Fibroblast of gingiva (primary cell): Measurements from ENCODE around the gene CLK1.
A peak's percentile ranks its signal among the peaks of the same experiment; 100 is the strongest.
"Not testable (repeated sequence)": the region's sequence is repeated elsewhere in the genome, so short reads cannot be mapped to it uniquely, and the experiment has no call there.

ENCODE experiments used
- DNase-seq: peaks from one replicate; pipeline ENCODE4 v3.0.0-alpha.2; 2011; ENCODE audit warnings: low read depth

Gene CLK1

GRCh38 chr2:200864176-200865034, at the start of gene CLK1:
Gene CLK1 (minus strand): TSS chr2:200864658. CDS start chr2:200861862, 2,796 bp downstream.
- DNase-seq, result peak; percentile 94

DNA sequence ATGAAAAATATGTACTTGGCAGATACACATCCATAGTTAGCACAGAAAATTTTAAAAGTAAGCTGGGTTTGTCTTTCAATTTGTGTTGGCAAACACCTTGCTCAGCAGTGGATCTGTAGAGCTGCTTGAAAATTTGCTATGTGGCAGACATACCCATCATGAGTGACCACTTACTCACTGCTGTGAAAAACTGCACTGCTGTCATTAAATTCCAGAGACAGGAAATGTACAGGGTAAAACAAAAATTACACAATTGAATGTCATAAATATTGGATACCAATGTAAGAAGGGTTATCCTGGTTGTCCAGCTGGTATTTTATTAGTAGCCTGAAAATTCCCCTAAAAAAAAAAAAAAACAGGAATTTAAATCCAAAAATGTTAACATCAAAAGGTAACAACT, 49.2 kb upstream of the CLK1 start:
- DNase-seq, result peak; percentile 47

GRCh38 chr2:200909958-200910357, 45.5 kb upstream of the CLK1 start:
- no peak for DNase-seq

- DNase-seq, result peak; percentile 66
Measured at GRCh38 chr2:200905618-200906296, 41.3 kb upstream of the CLK1 start.

DNA sequence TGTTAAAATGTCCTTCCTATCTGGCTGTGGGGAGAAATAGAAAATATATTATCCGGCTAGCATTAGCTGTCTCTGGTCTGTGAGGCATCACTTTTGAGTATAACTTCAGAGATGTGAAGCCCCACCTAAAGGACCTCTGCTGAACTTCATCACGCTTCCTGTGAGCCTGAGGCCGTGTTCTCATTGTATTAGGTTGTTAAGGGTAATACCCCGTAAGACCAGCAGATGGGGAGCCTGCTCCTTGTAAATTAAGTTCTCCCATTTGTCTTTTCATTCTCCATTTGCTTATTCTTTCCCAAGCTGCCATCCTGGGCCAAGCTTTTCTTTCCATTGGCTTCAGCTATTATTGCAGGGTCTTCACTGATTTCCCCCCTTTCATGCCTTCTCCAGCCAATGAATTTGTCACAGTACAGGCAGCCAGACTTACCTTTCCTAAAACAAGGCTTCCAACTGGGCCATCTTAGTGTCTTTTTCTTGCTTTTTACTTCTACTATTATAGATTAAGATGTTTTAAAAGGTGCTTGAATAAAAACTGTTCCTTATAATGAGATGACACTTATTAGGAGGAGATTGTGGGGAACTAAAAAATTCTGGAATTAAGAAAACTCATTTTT, 37.1 kb upstream of the CLK1 start:
- DNase-seq, result peak; percentile 84

DNA sequence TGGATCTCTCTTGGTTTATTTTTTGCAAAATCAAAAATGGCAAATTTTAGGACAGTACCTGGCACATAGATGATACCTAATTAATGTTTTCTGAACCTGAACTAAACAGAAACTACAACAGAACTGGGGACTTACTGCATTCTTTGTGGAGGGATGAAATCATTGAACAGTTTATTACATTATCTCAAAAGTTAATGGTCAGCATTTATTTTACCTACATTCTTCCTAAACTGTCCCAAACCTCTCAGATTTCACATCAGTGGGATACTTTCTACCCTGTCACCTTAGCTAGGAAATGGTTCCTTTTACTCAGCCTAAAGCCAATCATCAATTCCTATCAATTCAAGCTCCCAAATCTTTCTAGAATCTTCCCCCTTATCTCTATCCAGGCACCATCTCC, 35.0 kb upstream of the CLK1 start:
- no peak for DNase-seq

GRCh38 chr2:200888704-200889625, 24.5 kb upstream of the CLK1 start, which contains the start of the genes NIF3L1 and PPIL3:
Gene NIF3L1 (plus strand): TSS chr2:200889371. CDS start chr2:200891944, 2,573 bp downstream.
Gene PPIL3 (minus strand): TSS chr2:200889077. CDS start chr2:200887615, 1,462 bp downstream.
- peak; percentile 96 for DNase-seq

DNA sequence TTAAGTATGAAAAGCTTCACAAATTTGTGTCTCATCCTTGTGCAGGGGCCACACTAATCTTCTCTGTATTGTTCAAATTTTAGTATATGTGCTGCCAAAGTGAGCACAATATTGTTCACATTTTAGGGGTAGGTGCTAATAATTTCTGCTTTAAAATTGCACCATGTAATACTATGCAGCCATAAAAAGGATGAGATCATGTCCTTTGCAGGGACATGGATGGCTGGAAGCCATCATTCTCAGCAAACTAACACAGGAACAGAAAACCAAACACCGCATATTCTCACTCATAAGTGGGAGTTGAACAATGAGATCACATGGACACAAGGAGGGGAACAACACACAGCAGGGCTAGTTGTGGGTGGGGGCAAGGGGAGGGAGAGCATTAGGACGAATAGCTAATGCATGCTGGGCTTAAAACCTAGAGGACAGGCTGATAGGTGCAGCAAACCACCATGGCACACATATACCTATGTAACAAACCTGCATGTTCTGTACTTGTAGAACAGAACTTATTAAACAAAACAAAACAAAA, 17.3 kb upstream of the CLK1 start:
- DNase-seq, result not testable (repeated sequence)

DNA sequence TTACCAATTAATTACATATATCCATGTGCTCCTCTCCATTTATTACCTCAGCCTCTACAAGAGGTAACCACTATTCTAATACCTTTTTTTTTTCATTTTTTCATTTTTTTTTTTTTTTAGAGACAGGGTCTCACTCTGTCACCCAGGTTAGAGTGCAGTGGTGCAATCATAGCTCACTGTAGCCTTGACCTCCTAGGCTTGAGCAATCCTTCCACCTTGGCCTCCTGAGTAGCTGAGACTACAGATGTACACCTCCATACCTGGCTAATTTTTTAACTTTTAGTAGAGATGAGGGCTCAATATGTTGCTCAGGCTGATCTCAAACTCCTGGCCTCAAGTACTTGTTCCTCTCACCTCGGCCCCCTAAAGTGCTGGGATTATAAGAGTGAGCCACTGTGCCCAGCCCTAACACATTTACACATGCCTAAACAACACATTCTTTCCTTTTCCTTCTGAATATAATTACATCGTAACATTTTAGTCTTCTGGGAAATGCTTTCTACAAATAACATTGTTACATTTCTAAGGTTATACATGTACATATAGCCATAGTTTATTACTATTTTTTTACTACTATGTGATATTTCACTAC, 13.9 kb upstream of the CLK1 start:
- no peak for DNase-seq

GRCh38 chr2:200877443-200877842, 13.0 kb upstream of the CLK1 start:
- DNase-seq, result no peak

DNA sequence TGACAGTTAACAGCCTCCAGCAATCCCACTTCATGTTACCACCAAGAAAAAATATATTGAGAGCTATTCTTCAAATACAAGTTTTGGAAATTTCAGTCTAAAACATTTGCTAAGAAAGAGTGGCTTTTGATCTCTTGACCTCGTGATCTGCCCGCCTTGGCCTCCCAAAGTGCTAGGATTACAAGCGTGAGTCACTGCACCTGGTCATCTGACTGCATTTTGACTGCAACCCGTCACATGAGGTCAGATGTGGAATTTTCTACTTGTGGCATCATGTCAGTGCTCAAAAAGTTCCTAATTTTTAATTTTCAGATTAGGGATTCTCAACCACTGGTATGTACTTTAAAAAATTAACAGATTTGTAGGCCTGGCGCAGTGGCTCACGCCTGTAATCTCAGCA, 9.1 kb upstream of the CLK1 start:
- no peak for DNase-seq

DNA sequence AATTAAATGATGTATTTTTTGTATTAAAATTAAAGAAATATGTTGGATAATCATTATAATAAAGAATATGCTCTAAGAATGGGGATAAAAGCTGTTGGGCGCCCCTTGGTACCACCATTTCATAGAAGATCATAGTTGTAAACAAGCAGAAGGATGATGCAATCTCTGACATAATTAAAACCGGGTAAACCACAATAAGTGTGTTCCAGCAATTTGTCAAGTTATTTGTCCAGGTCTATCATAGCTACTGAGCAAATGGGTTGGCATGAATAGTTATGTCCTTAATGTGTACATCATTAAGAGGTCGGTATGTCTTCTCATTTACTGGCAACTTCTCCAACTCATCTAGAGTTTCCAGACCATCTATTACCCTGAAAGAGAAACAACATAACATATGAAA, 6.7 kb upstream of the CLK1 start:
- peak; percentile 74 for DNase-seq

DNA sequence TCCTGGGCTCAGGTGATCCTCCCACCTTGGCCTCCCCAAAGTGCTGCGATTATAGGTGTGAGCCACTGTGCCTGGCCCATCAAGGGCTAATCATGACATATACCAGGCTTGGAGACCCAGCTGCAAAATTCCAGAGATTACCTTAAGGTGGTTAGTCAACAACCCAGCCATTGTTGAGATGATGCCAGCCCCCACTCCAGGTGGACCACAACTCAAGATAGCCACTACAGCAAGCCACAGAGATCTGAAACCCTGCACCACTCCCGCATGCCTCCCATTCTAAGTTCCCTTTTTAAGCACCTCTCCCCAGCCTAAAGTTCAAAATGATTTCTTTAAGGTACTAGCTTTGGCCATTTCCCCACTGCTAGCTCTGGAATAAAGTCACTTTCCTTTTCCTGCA, 4.6 kb upstream of the CLK1 start:
- no peak for DNase-seq

- DNase-seq, result no peak
Measured at GRCh38 chr2:200863782-200864175, 679 bp downstream of the CLK1 start.

GRCh38 chr2:200862532-200863000, 1.9 kb downstream of the CLK1 start:
- DNase-seq, result peak; percentile 39

DNA sequence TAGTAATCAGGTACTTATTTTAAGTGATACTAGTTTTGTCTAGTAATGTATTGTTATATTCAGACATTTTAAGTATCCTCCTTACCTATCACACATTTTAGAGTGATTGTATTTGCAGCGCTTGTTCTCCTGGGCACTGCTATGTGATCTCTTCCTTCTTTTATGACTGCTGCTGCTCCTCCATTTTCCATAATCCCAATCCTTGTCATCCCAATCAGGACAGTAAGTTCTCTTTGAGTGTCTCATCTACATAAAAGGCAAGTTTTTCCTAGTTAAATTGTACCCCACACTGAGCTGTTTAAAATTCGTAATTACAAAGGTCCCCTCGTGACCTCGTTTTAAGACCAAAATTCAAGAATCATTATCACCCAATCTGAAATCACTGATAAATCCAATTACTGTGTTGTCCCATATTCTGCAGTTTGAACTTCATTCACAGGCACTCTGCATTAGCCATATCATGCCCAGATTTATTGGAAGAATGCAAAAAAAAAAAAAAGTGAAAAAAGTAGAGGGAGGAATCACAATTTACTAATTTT, 2.8 kb downstream of the CLK1 start:
- no peak for DNase-seq

- DNase-seq, result peak; percentile 52
Measured at GRCh38 chr2:200860092-200860795, 4.2 kb downstream of the CLK1 start.

- no peak for DNase-seq
Measured at GRCh38 chr2:200856806-200857205, 7.7 kb downstream of the CLK1 start.

DNA sequence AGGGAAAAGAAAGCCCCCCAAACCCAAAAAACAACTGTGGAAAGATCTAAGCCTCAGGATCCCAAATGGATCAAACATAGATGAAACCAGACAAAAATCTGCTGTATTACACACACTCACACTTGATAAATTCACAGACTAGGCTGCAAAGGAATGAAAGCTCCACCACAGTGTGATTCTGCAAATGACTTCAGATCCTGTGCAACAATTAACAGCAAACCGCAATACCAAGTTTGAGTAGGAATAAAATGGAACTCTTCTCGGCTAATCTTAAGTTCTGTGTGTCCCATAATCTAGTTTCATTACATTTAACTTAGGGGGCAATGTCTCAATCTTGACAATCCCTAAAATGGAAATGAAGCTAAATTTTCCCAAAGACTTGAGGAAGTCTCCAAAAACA, 11.9 kb downstream of the CLK1 start:
- DNase-seq, result no peak
